Endometrial microvascular endothelial cells (primary cell): ENCODE results near the gene OR4E2. TPM values are rescaled to one million over a fixed set of nuclear protein-coding genes. Genes with fewer than 3 reads are reported as not detected.
"Not testable (repeated sequence)": the region's sequence is repeated elsewhere in the genome, so short reads cannot be mapped to it uniquely, and the experiment has no call there.

Source experiments
- in situ Hi-C: cut with HindIII; loops from 2 replicates; pipeline ENCODE4 v1.10.0; 2017; ENCODE audit warnings: low sequenced_read_pairs, low pct_unique_long_range_greater_than_20kb; ENCODE audit errors: inconsistent ontology term
- total RNA-seq: library from RNA; depleted of rRNA; stranded (reverse); fragments of >200 nt; gene quantifications from one replicate; pipeline ENCODE4 v1.2.3, GENCODE V29; 2015; ENCODE audit errors: inconsistent ontology term

Gene OR4E2
- not detected for total RNA-seq

DNA sequence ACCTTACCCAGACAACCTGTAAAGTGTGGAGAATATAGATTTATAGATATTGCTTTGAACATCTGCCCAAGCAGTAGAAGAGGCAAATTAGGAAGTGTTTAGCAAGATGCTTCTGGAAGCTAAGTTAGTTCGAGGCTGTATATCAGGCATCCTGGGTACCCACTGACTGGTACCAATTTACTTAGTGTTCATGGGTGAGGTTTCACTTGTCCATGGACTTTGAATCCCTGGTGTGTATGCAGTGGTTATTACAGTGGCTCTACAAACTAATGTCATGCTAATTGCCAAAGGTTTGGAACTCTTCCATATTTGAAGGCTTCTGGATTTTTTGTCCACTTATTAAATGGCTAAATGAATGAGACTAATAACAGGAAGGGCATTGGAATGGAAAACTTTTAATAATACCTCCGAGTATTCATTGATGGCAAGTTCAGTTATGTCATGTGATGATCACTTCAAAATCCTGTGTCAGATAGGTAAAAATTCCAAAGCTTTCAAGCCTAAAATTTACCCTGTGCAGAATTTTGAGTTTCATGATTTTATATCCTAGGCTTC, at the start of gene OR4E2:
OR4E2 (plus strand) TSS at position 505 of the 555 bp plus-strand sequence. CDS start 11,248 bp downstream, outside the sequence.
- in situ Hi-C loops = no loop called here

- in situ Hi-C loops = no loop called here
These were observed 41.3 kb upstream of the OR4E2 start for GRCh38 chr14:21612324-21612723.

DNA sequence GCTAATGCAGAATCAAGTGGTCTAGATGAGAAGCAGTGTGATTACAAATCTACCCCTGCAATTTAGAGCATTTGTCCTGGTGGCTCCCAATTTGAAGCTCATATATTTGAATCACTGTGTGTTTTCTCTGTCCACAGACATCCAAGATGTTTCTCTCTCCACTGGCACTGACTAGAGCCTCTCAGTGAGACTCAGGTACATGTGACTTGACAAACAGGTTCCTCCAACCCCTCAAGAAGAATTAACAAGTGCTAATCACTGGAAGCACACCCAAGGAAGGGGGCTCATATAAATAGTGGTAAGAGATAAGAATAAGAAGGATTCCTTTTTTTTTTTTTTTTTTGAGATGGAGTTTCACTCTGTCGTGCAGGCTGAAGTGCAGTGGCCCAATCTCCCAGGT, 39.4 kb upstream of the OR4E2 start:
- in situ Hi-C loops = no loop called here

GRCh38 chr14:21617614-21618013, 36.0 kb upstream of the OR4E2 start:
- in situ Hi-C loops = no loop called here

GRCh38 chr14:21626491-21627230, 27.0 kb upstream of the OR4E2 start:
- in situ Hi-C loops = no loop called here

DNA sequence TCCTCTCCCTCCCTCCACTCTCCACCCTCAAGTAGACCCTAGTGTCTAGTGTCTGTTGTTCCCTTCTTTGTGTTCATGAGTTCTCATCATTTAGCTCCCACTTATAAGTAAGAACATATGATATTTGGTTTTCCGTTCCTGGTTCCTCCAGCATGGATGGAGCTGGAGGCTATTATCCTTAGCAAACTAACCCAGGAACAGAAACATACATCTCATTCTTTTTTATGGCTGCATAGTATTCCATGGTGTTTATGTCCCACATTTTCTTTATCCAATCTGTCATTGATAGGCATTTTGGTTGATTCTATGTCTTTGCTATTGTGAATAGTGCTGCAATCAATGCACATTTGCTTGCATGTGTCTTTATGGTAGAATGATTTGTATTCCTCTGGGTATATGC, 23.1 kb upstream of the OR4E2 start:
- in situ Hi-C loops = not testable (repeated sequence)

- in situ Hi-C loops = no loop called here
These were observed 22.6 kb upstream of the OR4E2 start for GRCh38 chr14:21631084-21631483.

- in situ Hi-C loops = no loop called here
These were observed 18.8 kb upstream of the OR4E2 start, which contains the start of gene OR10G2 for GRCh38 chr14:21634840-21635239. Gene OR10G2, minus strand, starts transcription at chr14:21634940. Its CDS starts 98 bp downstream, at chr14:21634842.

GRCh38 chr14:21642683-21643082, 11.0 kb upstream of the OR4E2 start:
- in situ Hi-C loops = no loop called here

DNA sequence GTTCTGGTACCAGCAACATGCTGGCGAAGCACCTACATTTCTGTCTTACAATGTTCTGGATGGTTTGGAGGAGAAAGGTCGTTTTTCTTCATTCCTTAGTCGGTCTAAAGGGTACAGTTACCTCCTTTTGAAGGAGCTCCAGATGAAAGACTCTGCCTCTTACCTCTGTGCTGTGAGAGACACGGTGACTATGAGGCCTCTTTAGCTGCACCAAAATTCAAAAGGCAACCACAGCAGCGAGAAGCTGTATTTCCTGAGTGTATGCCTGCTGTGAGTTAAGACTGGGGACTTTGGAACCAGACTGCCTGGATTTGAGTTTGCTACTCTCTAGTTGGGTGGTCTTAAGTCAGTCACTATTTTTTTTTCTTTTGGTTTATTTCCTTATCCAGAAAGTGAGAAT, 10.2 kb upstream of the OR4E2 start:
- in situ Hi-C loops = no loop called here

- in situ Hi-C loops = no loop called here
These were observed 6.3 kb upstream of the OR4E2 start for GRCh38 chr14:21647380-21647779.

- in situ Hi-C loops = no loop called here
These were observed 1.3 kb upstream of the OR4E2 start for GRCh38 chr14:21652209-21652808.

DNA sequence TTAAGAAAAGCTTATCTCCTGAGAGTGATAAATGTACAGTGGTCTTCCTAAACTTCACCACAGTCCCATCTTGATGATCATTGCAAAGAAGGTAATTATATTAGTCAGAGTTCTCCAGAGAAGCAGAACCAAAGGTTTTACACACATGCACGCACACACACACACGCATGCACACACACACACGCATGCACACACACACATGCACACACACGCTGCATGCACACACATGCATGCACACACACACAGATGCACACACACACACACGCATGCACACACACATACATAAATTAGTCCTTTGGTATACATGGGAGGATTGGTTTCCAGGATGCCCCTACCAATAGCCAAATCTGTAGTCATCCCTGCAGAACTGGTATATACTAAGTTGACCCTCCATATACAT, 580 bp downstream of the OR4E2 start:
- in situ Hi-C loops = no loop called here

DNA sequence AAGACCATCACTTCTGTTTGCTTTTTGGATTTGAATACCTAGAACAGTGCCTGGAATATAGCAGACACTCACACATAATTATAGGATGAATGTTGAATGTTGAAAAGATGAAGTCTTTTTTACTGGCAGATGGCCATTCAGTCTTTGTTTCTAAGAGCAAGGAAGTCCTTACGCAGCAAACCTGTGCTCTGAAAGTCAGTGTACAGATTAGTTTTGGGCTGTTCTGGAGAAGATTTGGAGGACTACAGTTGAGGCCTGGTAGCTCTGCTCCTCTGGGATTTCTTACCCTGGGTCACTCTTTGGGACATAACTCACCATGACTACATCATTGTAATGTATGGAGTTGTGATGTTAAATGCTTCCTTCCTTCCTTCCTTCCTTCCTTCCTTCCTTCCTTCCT, 3.3 kb downstream of the OR4E2 start:
- in situ Hi-C loops = no loop called here

DNA sequence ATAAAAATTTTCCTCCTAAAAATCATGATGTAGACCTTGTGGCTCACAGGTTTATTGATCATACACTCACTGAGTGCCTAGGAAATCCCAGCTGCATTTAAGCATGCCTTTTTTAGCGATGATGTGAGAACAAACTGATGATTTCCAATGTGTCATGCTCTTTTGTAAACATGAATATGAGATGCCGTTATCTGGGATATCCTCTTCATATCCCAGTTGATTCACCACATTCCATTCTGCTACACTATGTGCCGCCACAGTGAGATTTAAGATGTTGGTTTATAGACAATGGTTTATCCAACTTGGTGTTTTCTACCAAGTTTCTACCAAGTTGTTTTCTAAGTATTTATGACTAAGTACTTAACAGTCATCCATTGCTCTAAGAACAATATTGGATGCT, 14.7 kb downstream of the OR4E2 start:
- in situ Hi-C loops = no loop called here

DNA sequence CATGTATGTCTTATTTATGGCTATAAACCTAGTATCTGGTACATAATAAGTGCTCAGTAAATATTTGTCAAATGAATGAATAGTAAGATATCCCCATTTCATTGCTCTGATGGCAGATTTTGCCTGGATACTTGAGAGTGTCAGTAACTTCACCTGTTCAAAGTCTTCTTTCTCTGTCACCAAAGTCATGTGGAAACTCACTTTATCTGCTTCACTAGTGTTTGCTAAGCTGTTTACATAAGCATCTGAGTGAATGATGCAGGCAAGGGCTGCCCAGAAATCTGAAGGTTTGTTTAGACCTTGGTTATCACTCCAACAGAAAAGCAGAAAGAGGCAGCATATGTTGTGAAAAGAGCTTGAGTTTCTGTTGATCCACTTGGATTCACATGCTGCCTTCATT, 15.6 kb downstream of the OR4E2 start:
- in situ Hi-C loops = no loop called here

DNA sequence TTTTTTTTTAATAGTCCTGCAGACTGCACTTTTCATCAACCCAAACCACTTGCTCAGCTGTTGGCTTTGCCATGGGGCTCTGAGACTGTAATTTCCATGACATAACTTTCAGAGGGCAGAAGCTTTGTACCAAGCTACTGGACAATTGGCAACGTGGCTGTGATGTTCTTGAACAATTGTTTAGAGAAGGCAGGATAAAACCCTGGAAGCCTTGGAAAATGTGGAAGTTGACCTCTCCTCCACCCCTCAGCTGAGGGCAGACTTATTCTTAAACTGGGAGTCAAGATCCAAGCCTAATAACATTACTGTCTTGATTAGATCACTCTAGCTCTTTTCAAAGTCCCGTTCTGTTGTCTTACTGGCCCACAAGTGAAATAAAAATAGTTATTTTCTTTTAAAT, 17.7 kb downstream of the OR4E2 start:
- in situ Hi-C loops = no loop called here

DNA sequence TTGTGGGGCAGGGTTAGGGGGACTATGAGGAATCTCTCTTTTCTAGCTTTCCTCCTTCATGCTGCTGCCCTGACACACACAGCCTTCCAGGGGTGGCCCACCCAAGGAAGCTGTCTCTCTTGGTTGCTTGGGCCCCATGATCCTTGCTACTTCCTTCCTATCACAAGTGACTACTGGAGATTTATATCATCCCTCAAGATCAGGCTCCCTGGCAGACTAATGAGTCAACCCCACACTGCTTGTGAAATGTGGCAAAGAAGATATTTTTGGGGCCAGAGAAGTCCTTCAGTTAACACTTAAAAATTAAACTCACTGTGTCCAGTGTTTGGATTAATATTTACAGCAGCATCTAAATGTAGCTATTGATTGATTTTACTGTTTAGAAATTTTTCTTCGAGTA, 18.5 kb downstream of the OR4E2 start:
- in situ Hi-C loops = no loop called here

- in situ Hi-C loops = no loop called here
These were observed 20.1 kb downstream of the OR4E2 start, which contains the start of gene OR4E1 for GRCh38 chr14:21673718-21674117. Gene OR4E1, minus strand, starts transcription at chr14:21673818. Its CDS starts 2,883 bp downstream, at chr14:21670935.

DNA sequence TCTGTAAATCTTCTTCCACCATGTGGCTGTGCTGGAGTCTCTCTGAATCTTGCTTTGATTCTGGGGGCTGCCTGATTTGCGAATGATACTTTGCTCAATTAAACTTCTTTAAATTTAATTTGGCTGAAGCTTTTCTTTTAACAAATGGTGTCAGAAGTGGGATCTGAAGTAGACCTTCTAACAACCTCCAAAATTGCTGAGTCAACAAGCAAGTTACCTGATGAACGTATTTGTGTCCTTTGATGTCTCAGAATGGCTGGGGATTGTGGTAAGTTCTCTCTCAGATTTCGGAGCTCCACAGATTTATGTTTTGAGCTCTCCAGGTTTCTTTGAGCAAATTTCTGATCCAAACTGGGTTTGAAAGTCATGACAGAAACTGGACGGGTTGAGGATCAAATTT, 21.9 kb downstream of the OR4E2 start:
- in situ Hi-C loops = no loop called here
